ENCODE data around the gene RCOR1. TPM values are rescaled to one million over a fixed set of nuclear protein-coding genes. Genes with fewer than 3 reads are reported as not detected.
A peak's percentile ranks its signal among the peaks of the same experiment; 100 is the strongest.

RCOR1 gene
- total RNA-seq, 3 donors from 2014 or later (not counting 1 experiment from before 2014, with no cell fraction given), result 20.3 to 36.5 (median 21.8) TPM

DNA sequence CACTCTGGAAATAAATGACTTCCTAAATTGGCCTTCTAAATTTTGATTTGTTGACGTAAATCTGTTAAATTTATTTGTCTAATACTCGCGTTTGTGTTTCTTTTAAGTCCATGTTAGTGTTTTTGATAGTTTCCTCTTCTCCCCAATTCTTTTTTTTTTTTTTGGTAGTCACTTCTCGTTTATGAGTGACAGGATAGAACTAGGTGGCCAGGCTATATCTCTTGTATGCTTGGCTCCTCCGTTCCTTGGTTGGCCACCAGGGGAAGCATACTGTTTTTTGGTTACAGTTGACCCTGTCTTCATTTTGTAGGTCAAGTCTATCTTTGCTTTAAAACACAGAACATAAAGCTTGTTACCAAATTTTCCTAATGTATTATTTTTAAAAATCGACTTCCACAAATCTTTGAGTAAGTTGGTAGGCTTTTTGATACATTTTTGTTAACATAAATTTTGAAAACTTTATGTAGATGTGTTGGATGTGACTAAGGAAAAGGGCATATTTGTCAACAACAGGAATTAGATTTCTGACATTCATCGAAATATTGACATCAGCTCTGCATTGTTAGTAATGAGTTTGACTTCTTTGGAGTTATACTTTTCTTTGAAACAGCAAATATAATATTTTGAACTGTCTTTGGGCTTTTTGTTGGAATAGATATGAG, 2.2 kb downstream of the RCOR1 start:
- peaks cover 17% of the 10 kb centered on the region for H3K4me1 ChIP-seq (ENCODE audit: control insufficient read depth, insufficient read depth, low read length)
- peak; percentile 30 to 75 for DNase-seq
- H3K4me1 Mint-ChIP-seq, result peaks cover 18 to 24% of the 10 kb centered on the region in 2 donors
- H3K27me3 Mint-ChIP-seq (ENCODE audit: low read depth in 2 of 2), result no peaks in the 10 kb centered on the region
- no peak for ATAC-seq
- intact Hi-C loops (cut with micrococcal nuclease), result no loop called here
- no peaks in the 10 kb centered on the region for H3K9me3 ChIP-seq (ENCODE audit: control insufficient read depth, insufficient read depth, low read length)
- H3K36me3 Mint-ChIP-seq, result no peaks in the 10 kb centered on the region
- no peak overlapping the region for H3K4me3 ChIP-seq (ENCODE audit: low read length)
- peaks cover 2% of the 10 kb centered on the region for H3K36me3 ChIP-seq (ENCODE audit: control insufficient read depth, insufficient read depth, low read length)
- H3K27ac Mint-ChIP-seq, result peak overlapping the region; percentile 74 to 80
- 33% methylated on average over 3 of the region's 7 CpGs for WGBS (ENCODE audit: insufficient coverage)
- H3K27ac ChIP-seq (ENCODE audit: low read length), result no peak overlapping the region
- TF ChIP-seq, protein P1, sequence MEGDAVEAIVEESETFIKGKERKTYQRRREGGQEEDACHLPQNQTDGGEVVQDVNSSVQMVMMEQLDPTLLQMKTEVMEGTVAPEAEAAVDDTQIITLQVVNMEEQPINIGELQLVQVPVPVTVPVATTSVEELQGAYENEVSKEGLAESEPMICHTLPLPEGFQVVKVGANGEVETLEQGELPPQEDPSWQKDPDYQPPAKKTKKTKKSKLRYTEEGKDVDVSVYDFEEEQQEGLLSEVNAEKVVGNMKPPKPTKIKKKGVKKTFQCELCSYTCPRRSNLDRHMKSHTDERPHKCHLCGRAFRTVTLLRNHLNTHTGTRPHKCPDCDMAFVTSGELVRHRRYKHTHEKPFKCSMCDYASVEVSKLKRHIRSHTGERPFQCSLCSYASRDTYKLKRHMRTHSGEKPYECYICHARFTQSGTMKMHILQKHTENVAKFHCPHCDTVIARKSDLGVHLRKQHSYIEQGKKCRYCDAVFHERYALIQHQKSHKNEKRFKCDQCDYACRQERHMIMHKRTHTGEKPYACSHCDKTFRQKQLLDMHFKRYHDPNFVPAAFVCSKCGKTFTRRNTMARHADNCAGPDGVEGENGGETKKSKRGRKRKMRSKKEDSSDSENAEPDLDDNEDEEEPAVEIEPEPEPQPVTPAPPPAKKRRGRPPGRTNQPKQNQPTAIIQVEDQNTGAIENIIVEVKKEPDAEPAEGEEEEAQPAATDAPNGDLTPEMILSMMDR (IDR thresholded peaks at IDR 0.05), result peak; percentile 94
- H3K27me3 ChIP-seq (ENCODE audit: control insufficient read depth, insufficient read depth, low read length), result no peaks in the 10 kb centered on the region
- peak overlapping the region; percentile 93 for H3K4me3 Mint-ChIP-seq
- H3K9me3 Mint-ChIP-seq, result no peaks in the 10 kb centered on the region

DNA sequence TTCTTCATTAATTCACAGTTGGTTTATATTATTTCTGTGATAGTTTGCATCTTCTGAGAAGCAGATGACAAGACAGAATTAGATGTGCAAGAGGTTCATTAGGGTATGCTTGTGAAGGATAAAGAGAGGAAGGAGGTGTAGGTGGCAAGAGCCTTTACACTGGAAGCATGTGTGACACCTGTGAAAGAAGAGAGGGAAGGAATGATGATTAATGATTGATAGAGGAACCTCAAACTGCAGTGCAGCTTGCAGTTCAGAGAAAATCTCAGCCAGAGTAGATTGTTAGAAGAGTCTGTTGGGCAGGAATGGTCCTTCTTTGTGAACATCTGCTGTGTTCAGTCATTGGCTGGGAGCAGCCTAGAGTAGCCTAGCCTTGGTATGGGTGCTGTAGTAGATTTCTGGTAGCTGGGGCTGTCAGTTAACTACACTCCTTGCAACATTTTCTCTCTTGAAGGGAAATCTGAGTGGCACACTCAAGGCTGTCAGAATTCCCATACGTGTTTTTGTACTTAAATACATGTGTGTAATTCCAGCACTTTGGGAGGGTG, 9.0 kb downstream of the RCOR1 start:
- Histone ChIP-seq H3K4me3 (ENCODE audit: low read length) (no peak overlapping the region), H3K36me3 (ENCODE audit: control insufficient read depth, insufficient read depth, low read length) (peaks cover 2% of the 10 kb centered on the region), H3K9me3 (ENCODE audit: control insufficient read depth, insufficient read depth, low read length) (no peaks in the 10 kb centered on the region), H3K4me1 (ENCODE audit: control insufficient read depth, insufficient read depth, low read length) (no peaks in the 10 kb centered on the region), H3K27me3 (ENCODE audit: control insufficient read depth, insufficient read depth, low read length) (no peaks in the 10 kb centered on the region), H3K27ac (ENCODE audit: low read length) (no peak overlapping the region)
- Mint-ChIP-seq H3K4me3 (no peak overlapping the region), H3K36me3 (no peaks in the 10 kb centered on the region), H3K27me3 (ENCODE audit: low read depth in 2 of 2) (no peaks in the 10 kb centered on the region), H3K4me1 (peaks cover 0 to 4% of the 10 kb centered on the region in 2 donors), H3K9me3 (no peaks in the 10 kb centered on the region), H3K27ac (no peak overlapping the region)
- no peak for DNase-seq
- no peak for ATAC-seq
- TF ChIP-seq, protein P1 (IDR thresholded peaks at IDR 0.05), result no peak
- intact Hi-C loops (cut with micrococcal nuclease), result no loop called here
- WGBS (ENCODE audit: insufficient coverage), result 100% methylated on average over 1 of the region's 1 CpG

DNA sequence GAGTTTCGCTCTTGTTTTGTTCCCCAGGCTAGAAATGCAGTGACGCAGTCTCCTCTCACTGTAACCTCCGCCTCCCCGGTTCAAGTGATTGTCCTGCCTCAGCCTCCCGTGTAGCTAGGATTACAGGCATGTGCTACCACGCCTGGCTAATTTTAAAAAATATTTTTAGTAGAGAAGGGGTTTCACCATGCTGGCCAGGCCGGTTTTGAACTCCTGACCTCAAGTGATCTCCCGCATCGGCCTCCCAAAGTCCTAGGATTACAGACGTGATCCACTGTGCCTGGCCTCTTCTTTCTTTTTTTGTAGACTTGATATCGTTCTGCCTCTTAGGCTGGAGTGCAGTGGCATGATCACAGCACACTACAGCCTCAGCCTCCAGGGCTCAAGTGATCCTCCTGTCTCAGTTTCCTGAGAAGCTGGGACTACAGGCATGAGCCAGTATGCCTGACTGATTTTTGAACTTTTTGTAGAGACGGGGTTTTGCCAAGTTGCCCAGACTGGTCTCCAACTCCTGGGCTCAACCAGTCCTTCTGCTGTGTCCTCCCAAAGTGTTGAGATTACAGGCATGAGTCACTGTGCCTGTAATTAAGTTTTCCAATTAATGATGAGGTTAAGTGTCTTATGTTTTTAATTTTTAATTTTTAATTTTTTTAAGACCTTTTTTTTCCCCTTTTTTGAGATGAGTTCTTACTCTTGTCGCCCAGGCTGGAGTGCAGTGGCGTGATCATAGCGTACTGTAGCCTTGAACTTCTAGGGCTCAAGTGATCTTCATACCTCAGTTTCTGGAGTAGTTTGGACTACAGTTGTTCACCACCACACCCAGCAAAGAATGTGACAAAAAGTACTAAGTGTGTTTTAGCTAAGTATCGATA, 10.2 kb downstream of the RCOR1 start:
- no peak for DNase-seq
- Histone ChIP-seq H3K9me3 (ENCODE audit: control insufficient read depth, insufficient read depth, low read length) (no peaks in the 10 kb centered on the region), H3K4me3 (ENCODE audit: low read length) (no peak overlapping the region), H3K27me3 (ENCODE audit: control insufficient read depth, insufficient read depth, low read length) (no peaks in the 10 kb centered on the region), H3K4me1 (ENCODE audit: control insufficient read depth, insufficient read depth, low read length) (no peaks in the 10 kb centered on the region), H3K36me3 (ENCODE audit: control insufficient read depth, insufficient read depth, low read length) (peaks cover 2% of the 10 kb centered on the region), H3K27ac (ENCODE audit: low read length) (no peak overlapping the region)
- intact Hi-C loops (cut with micrococcal nuclease), result no loop called here
- Mint-ChIP-seq H3K9me3 (no peaks in the 10 kb centered on the region), H3K4me3 (no peak overlapping the region), H3K27me3 (ENCODE audit: low read depth in 2 of 2) (no peaks in the 10 kb centered on the region), H3K27ac (no peak overlapping the region), H3K4me1 (peaks cover 0 to 4% of the 10 kb centered on the region in 2 donors), H3K36me3 (no peaks in the 10 kb centered on the region)
- ATAC-seq, result no peak
- TF ChIP-seq, protein P1 (IDR thresholded peaks at IDR 0.05), result no peak
- WGBS (ENCODE audit: insufficient coverage), result 93% methylated on average over 15 of the region's 16 CpGs

Measured in natural killer cell (primary cell).